ENCODE data around the gene MUC12.

The MUC12 gene

DNA sequence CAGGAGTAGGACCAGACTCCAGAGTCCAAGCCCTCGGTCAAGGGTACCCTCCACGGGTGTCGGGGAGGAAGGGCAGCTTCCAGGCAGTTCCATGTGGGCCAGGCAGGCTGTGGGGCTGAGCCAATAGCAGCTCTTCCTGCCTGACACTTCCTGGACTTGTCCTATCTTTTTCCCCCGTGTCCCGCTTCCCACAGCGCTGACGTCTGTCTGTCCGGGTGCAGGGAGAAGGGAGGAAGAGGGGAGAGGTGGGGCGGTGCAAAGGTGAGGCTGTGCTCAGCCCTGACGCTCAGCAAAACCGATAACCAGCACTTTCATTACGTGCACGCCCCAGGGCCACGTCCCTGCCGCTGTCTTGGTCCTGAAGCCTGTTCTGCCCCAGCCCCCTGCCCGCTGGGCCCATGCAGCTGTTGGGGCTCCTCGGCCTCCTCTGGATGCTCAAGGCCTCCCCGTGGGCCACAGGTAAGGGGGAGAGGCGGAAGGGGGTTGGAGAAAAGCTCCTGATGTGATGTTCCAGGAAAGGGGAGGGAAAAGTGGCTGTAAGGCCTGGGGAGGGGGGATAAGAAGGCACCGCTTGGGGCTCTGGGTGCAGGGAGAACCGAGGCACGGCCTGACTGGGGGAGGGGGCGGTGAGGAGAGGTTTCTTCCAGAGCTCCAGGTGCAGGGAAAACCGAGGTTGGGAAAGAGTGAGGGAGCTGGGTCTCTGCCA lies 20.0 kb upstream of the MUC12 start, which contains the start of gene MUC3A:
TSS of gene MUC3A (plus strand) at position 308 of the 706 bp plus-strand sequence. CDS start at position 399, 91 bp downstream.
- TF ChIP-seq, protein P1, sequence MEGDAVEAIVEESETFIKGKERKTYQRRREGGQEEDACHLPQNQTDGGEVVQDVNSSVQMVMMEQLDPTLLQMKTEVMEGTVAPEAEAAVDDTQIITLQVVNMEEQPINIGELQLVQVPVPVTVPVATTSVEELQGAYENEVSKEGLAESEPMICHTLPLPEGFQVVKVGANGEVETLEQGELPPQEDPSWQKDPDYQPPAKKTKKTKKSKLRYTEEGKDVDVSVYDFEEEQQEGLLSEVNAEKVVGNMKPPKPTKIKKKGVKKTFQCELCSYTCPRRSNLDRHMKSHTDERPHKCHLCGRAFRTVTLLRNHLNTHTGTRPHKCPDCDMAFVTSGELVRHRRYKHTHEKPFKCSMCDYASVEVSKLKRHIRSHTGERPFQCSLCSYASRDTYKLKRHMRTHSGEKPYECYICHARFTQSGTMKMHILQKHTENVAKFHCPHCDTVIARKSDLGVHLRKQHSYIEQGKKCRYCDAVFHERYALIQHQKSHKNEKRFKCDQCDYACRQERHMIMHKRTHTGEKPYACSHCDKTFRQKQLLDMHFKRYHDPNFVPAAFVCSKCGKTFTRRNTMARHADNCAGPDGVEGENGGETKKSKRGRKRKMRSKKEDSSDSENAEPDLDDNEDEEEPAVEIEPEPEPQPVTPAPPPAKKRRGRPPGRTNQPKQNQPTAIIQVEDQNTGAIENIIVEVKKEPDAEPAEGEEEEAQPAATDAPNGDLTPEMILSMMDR (IDR thresholded peaks at IDR 0.05; ENCODE audit: low read depth, low read length, missing control alignments) = no peak
- H3K4me3 ChIP-seq (ENCODE audit: low read depth, low read length) = no peak within 1 kb of the TSS
- in situ Hi-C loops (cut with HindIII; ENCODE audit: low sequenced_read_pairs) = loop anchor here (10.0 kb wide), 1 partner anchor 65 kb away; the partner anchor contains the start of gene UFSP1
- DNase-seq (ENCODE audit: low read depth) = no peak

DNA sequence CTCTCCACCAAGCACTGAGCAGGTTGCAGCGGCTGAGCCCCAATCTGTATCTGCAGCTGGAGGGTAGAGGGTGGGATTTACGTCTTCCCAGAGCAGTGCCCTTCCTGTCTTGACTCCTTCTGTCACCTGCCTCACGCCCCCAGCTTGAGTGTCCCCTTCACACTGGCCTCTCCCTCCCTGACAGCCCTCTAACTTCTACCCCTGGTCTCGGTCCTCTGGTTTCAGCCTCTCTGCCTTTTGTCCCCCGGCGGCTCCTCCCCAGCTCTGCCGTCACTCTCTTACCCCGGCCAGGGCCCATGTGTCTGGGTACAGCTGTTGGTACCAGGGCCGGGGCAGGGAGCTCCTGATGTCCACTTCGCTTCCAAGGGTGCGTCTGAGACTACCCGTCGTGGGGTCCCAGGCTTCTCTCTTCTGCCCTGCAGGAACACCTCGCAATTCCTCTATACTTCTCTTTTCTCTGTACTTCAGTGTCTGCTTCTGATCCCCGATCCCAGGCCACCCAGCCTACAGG lies 19.4 kb upstream of the MUC12 start:
- in situ Hi-C loops (cut with HindIII; ENCODE audit: low sequenced_read_pairs) = loop anchor here (10.0 kb wide), 1 partner anchor 65 kb away; the partner anchor contains the start of gene UFSP1
- DNase-seq (ENCODE audit: low read depth) = no peak
- TF ChIP-seq, protein P1 (IDR thresholded peaks at IDR 0.05; ENCODE audit: low read depth, low read length, missing control alignments) = no peak
- H3K4me3 ChIP-seq (ENCODE audit: low read depth, low read length) = no peak overlapping the region

DNA sequence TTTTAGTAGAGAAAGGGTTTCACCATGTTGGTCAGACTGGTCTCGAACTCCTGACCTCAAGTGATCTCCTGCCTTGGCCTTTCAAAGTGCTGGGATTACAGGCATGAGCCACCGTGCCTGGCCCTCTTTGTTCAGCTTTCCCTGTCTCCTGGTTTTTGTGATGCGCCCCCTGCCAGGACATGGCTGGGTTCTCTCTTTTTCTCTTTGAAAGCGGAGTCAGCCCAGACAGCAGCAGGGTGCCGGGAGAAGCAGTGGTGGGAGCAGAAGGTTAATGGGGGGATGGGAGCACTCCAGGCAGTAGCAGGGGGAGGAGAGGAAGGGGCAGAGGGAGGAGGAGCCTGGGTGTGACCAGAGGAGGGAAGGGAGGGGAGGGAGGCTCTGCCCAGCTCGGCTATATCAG lies 18.2 kb upstream of the MUC12 start:
- DNase-seq (ENCODE audit: low read depth) = no peak
- in situ Hi-C loops (cut with HindIII; ENCODE audit: low sequenced_read_pairs) = no loop called here
- no peak overlapping the region for H3K4me3 ChIP-seq (ENCODE audit: low read depth, low read length)
- TF ChIP-seq, protein P1 (IDR thresholded peaks at IDR 0.05; ENCODE audit: low read depth, low read length, missing control alignments) = no peak

DNA sequence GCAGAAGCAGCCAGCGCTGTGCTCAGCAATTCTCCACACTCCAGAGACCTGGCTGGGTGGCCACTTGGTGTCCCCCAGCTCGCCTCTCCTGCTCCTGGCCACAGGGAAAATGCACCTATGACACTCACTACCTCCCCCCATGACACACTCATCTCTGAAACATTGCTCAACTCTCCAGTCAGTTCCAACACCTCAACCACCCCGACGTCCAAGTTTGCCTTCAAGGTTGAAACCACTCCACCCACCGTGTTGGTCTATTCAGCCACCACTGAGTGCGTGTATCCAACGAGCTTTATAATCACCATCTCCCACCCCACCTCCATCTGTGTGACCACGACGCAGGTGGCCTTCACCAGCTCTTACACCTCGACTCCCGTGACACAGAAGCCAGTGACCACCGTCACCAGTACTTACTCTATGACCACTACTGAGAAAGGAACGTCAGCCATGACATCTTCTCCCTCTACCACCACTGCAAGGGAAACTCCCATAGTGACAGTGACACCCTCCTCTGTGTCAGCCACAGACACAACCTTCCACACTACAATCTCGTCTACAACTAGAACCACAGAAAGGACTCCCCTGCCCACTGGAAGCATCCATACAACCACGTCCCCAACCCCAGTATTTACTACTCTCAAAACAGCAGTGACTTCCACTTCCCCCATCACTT lies 17.3 kb upstream of the MUC12 start:
- in situ Hi-C loops (cut with HindIII; ENCODE audit: low sequenced_read_pairs) = no loop called here
- H3K4me3 ChIP-seq (ENCODE audit: low read depth, low read length) = no peak overlapping the region
- TF ChIP-seq, protein P1 (IDR thresholded peaks at IDR 0.05; ENCODE audit: low read depth, low read length, missing control alignments) = no peak
- DNase-seq (ENCODE audit: low read depth) = no peak

DNA sequence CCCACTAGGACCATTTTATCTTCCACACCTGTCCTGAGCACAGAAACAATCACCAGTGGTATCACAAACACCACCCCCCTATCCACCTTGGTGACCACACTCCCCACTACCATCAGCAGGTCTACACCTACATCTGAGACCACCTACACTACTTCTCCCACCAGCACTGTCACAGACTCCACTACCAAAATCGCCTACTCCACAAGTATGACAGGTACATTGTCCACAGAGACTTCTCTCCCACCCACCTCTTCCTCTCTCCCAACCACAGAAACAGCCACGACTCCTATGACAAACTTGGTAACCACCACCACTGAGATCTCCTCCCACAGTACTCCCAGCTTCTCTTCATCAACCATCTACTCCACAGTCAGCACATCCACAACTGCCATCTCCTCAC lies 16.7 kb upstream of the MUC12 start:
- no peak for DNase-seq (ENCODE audit: low read depth)
- in situ Hi-C loops (cut with HindIII; ENCODE audit: low sequenced_read_pairs) = no loop called here
- no peak overlapping the region for H3K4me3 ChIP-seq (ENCODE audit: low read depth, low read length)
- TF ChIP-seq, protein P1 (IDR thresholded peaks at IDR 0.05; ENCODE audit: low read depth, low read length, missing control alignments) = no peak

DNA sequence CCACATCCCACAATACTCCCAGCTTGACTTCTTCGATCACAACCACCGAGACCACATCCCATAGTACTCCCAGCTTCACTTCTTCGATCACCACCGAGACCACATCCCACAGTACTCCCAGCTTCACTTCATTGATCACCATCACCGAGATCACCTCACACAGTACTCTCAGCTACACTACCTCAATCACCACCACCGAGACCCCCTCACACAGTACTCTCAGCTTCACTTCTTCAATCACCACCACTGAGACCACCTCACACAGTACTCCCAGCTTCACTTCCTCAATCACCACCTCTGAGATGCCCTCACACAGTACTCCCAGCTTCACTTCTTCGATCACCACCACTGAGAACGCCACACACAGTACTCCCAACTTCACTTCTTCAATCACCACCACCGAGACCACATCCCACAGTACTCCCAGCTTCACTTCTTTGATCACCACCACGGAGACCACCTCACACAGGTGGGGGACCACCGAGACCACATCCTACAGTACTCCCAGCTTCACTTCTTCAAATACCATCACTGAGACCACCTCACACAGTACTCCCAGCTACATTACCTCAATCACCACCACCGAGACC lies 11.4 kb upstream of the MUC12 start:
- in situ Hi-C loops (cut with HindIII; ENCODE audit: low sequenced_read_pairs) = no loop called here
- DNase-seq (ENCODE audit: low read depth) = no peak
- TF ChIP-seq, protein P1 (IDR thresholded peaks at IDR 0.05; ENCODE audit: low read depth, low read length, missing control alignments) = no peak
- H3K4me3 ChIP-seq (ENCODE audit: low read depth, low read length) = no peak overlapping the region

Data from astrocyte of the cerebellum (primary cell).